GM20000 (cell line): ENCODE measurements around the gene XYLT1.

Experiments used
- DNase-seq: peaks from one replicate; pipeline ENCODE4 v3.0.0; 2012; ENCODE audit warnings: low spot score
- TF ChIP-seq, protein P1 (sequence below): IDR thresholded peaks from 2 replicates; pipeline ENCODE4 v1.5.1; 2012; ENCODE audit warnings: mild to moderate bottlenecking, control low read depth; ENCODE audit errors: extremely low read depth, missing control alignments

XYLT1 gene

DNA sequence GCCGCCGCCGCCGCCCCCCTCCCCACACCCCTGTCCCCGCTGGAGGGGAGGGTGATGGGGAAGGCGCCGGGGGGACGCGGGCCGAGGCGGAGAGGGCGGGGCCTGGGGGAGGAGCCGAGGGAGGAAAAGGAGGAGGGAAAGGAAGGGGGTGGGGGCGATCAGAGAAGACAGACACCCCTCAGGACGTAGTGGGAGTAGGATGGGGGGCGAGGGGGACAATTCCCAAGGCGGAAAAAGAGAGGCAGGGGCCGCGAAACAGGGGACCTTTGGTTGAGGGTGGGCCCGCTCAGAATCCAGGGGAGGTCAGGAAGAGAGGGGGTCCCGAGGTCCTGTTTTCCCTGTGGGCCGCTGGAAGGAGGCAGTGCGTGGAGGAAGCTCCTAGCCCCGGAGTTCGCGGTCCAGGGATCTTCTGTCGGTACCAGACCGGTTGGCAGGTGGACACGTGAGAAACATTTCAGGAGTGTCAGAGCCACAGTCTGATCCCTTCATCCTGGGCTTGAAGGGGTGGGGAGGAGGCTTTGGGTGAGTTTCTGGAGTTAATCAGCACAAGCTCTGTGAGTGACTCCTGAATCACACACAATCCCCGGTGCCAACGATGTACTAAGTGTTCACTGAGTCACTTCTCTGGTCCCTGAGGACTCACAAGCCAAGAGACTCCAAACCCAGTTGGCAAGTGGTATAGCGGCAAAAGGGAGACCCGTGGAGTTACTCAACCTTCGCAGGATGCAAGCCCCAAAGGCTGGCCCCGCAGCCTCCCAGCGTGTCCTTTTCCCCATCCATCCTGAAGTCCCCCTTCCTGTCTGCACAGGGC, at the start of gene XYLT1:
XYLT1 (minus strand) TSS at position 53 of the 811 bp plus-strand sequence. CDS start 164 bp downstream, outside the sequence.
- DNase-seq, result no peak
- TF ChIP-seq, protein P1, sequence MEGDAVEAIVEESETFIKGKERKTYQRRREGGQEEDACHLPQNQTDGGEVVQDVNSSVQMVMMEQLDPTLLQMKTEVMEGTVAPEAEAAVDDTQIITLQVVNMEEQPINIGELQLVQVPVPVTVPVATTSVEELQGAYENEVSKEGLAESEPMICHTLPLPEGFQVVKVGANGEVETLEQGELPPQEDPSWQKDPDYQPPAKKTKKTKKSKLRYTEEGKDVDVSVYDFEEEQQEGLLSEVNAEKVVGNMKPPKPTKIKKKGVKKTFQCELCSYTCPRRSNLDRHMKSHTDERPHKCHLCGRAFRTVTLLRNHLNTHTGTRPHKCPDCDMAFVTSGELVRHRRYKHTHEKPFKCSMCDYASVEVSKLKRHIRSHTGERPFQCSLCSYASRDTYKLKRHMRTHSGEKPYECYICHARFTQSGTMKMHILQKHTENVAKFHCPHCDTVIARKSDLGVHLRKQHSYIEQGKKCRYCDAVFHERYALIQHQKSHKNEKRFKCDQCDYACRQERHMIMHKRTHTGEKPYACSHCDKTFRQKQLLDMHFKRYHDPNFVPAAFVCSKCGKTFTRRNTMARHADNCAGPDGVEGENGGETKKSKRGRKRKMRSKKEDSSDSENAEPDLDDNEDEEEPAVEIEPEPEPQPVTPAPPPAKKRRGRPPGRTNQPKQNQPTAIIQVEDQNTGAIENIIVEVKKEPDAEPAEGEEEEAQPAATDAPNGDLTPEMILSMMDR, result no peak

- no peak for DNase-seq
- TF ChIP-seq, protein P1, result no peak
Measured at GRCh38 chr16:17520111-17520510, 49.4 kb upstream of the XYLT1 start.

DNA sequence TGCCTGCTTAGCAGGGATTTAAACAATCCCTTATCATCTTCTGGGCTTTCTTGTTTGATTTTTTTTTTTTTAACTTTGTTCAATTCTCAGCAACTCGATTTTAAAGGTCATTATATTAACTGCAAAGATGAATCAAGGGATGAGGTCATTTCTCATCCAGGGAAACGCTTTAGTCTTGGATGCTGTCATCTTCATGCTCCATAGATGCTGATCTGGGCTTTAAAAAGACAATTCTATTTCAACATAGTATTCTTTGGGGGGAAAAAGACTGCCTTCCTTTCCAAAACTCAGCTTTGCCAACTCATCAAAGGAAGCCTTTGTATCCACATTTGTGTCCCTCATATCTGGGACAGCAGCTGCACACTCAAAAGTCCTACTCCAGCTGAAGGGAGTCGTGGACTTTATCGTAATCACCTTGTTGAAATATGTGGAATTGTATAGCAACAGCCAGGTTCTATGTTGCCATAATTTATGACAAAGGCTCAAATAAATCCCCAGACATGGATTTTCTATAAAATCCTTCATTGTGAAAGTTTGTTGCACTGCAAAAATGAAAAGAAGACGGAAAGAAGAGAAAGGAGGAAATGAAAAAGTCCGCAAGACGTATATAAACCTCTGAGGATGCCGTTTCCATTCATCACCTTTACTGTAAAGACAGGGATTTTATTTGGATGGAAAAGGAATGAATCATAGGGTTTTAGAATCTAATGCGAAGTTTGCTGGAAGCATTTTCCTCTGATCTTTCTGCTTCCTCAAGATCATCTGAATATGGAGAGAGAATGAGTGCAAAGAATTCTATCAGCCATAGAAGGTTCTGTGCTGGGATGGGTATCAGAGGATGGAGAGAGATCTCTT, 48.6 kb upstream of the XYLT1 start:
- no peak for DNase-seq
- TF ChIP-seq, protein P1, result no peak

DNA sequence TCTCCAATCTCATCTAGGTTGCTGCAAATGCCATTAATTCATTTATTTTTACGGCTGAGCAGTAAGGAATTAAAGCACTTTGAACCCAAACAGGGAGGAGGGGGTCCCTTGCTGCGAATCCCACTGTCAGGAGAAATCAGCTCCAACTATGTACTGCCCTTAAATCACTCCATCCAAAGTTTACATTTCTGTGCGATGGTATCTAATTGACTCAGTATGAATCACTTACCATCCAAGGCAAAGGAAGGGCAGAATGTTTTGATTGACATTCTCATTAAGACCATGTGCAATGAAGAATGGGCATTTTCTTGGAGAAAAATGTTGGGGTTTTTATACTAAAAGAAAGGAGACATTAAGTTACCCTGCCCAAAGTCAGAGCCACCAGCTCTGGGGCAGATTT, 47.7 kb upstream of the XYLT1 start:
- no peak for DNase-seq

DNA sequence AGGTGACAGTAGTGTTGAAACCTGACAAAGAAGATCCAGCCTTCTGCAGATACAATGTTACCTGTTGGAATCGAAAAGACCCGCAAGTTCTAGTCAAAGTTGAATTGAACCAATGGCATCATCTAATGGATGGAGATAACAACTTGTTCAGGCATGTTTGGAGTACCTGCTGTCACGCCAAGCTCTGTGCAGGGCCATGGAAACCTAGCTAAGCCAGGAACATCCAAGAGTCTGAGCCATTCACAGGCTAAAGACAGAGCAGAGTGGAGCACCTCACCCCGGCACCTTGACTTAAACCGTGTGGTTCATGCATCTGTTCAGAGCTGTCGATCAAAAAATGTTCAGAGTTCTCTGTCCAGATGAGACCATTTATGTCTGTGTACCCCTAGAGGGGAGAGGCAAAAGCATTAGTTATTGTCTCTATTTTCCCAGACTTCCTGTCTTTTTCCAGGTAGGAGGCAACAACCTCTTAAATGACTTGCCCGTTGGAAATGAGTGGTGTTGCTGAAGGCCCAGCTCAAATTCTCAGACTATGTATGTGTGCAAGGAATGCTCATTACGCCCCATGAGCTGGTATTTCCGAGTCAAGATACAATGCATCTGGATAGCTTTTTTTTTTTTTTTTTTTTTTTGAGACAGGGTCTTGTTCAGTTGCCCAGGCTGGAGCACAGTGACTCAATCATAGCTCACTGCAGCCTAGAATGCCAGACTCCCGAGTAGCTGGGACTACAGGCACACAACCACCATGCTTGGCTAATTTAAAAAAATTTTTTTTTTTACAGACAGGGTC, 44.9 kb upstream of the XYLT1 start:
- no peak for DNase-seq
- TF ChIP-seq, protein P1, result no peak

More for the DNA sequence above, 47.7 kb upstream of the XYLT1 start:
- TF ChIP-seq, protein P1, result no peak

GRCh38 chr16:17512636-17513220, 42.0 kb upstream of the XYLT1 start:
- DNase-seq, result no peak
- TF ChIP-seq, protein P1, result no peak
